ENCODE data around the gene ABLIM3.

ABLIM3 gene

GRCh38 chr5:149212198-149212951 lies 71.1 kb downstream of the ABLIM3 start:
- no peak overlapping the region for H3K4me3 ChIP-seq (replicated peaks; ENCODE audit: low read depth, low read length)
- no peak for TF ChIP-seq CTCF (IDR thresholded peaks at IDR 0.05; ENCODE audit: low read length, missing control alignments)
- DNase-seq (ENCODE audit: low read depth) = peak; percentile 96

GRCh38 chr5:149213264-149213880 lies 72.1 kb downstream of the ABLIM3 start:
- no peak overlapping the region for H3K4me3 ChIP-seq (replicated peaks; ENCODE audit: low read depth, low read length)
- no peak for DNase-seq (ENCODE audit: low read depth)
- TF ChIP-seq CTCF (IDR thresholded peaks at IDR 0.05; ENCODE audit: low read length, missing control alignments) = no peak

GRCh38 chr5:149215478-149216090 lies 74.3 kb downstream of the ABLIM3 start:
- DNase-seq (ENCODE audit: low read depth) = peak; percentile 51
- no peak for TF ChIP-seq CTCF (IDR thresholded peaks at IDR 0.05; ENCODE audit: low read length, missing control alignments)
- H3K4me3 ChIP-seq (replicated peaks; ENCODE audit: low read depth, low read length) = no peak overlapping the region

GRCh38 chr5:149216496-149216895 lies 75.2 kb downstream of the ABLIM3 start:
- TF ChIP-seq CTCF (IDR thresholded peaks at IDR 0.05; ENCODE audit: low read length, missing control alignments) = no peak
- DNase-seq (ENCODE audit: low read depth) = no peak
- no peak overlapping the region for H3K4me3 ChIP-seq (replicated peaks; ENCODE audit: low read depth, low read length)

GRCh38 chr5:149217096-149217802 lies 76.0 kb downstream of the ABLIM3 start:
- TF ChIP-seq CTCF (IDR thresholded peaks at IDR 0.05; ENCODE audit: low read length, missing control alignments) = no peak
- no peak overlapping the region for H3K4me3 ChIP-seq (replicated peaks; ENCODE audit: low read depth, low read length)
- no peak for DNase-seq (ENCODE audit: low read depth)

GRCh38 chr5:149217803-149218155 lies 76.5 kb downstream of the ABLIM3 start:
- DNase-seq (ENCODE audit: low read depth) = no peak
- H3K4me3 ChIP-seq (replicated peaks; ENCODE audit: low read depth, low read length) = no peak overlapping the region
- TF ChIP-seq CTCF (IDR thresholded peaks at IDR 0.05; ENCODE audit: low read length, missing control alignments) = no peak

Measured in fibroblast of pulmonary artery (primary cell).